ENCODE measurements around the gene EYA2.

GRCh38 chr20:46962452-46963195, 68.0 kb downstream of the EYA2 start:
- TF ChIP-seq POLR2A (IDR thresholded peaks at IDR 0.05; ENCODE audit: low read depth, low read length) (no peak), POLR2AphosphoS5 (IDR thresholded peaks at IDR 0.05; ENCODE audit: low read depth, low read length) (no peak)
